Measurements from ENCODE around the gene ITSN1.

Gene ITSN1

GRCh38 chr21:33940881-33941245 is 298.6 kb downstream of the ITSN1 start:
- no peak for DNase-seq

- no peak for DNase-seq
These were observed 300.1 kb downstream of the ITSN1 start for GRCh38 chr21:33942426-33942825.

GRCh38 chr21:33943293-33943692 is 301.0 kb downstream of the ITSN1 start:
- DNase-seq, result no peak

- DNase-seq, result no peak
These were observed 302.0 kb downstream of the ITSN1 start for GRCh38 chr21:33944185-33944763.

- DNase-seq, result no peak
These were observed 303.5 kb downstream of the ITSN1 start for GRCh38 chr21:33945652-33946270.

- DNase-seq, result peak; percentile 83
These were observed 305.3 kb downstream of the ITSN1 start for GRCh38 chr21:33947451-33948095.

GRCh38 chr21:33948096-33948950 is 306.0 kb downstream of the ITSN1 start:
- peak; percentile 61 for DNase-seq

GRCh38 chr21:33948951-33949444 is 306.7 kb downstream of the ITSN1 start:
- DNase-seq, result no peak
